Activated CD8-positive, alpha-beta T cell treated with anti-CD3 and anti-CD28 coated beads, Interleukin-2, amount 10 ng/mL, durations not matched to agents 7 days and 5 days (primary cell): ENCODE data around the gene LRSAM1. TPM values are rescaled to one million over a fixed set of nuclear protein-coding genes. Genes with fewer than 3 reads are reported as not detected.
A peak's percentile ranks its signal among the peaks of the same experiment; 100 is the strongest.

Source experiments
- ATAC-seq: fragments of 150-1000 bp; cut with Tn5 transposase; one replicate; pipeline ENCODE4 v1.10.0; 2021; ENCODE audit warnings: moderate library complexity
- CTCF ChIA-PET: fragments of 350-600 bp; sonication (Branson Sonifier 250); formaldehyde crosslinking; loops from one replicate; lab custom pipeline; 2021; ENCODE audit warnings: antibody characterized with exemption; lab: Charles Lee
- POLR2A ChIA-PET: fragments of 350-600 bp; sonication (Branson Sonifier 250); formaldehyde crosslinking; loops from one replicate; lab custom pipeline; 2021; ENCODE audit warnings: antibody characterized with exemption; lab: Charles Lee
- DNase-seq: peaks from one replicate; pipeline ENCODE4 v3.0.0-alpha.2; 2020
- H3K27ac Mint-ChIP-seq: one replicate; pipeline ENCODE4 v1.8.0; 2021; ENCODE audit warnings: mild to moderate bottlenecking, mixed read lengths
- H3K27me3 Mint-ChIP-seq: one replicate; pipeline ENCODE4 v1.8.0; 2021; ENCODE audit warnings: low read depth, mixed read lengths
- H3K36me3 Mint-ChIP-seq: one replicate; pipeline ENCODE4 v1.8.0; 2021; ENCODE audit warnings: low read depth, mixed read lengths
- H3K4me1 Mint-ChIP-seq: one replicate; pipeline ENCODE4 v1.8.0; 2021; ENCODE audit warnings: low read depth, mixed read lengths
- H3K4me3 Mint-ChIP-seq: one replicate; pipeline ENCODE4 v1.8.0; 2021; ENCODE audit warnings: mild to moderate bottlenecking, mixed read lengths
- H3K9me3 Mint-ChIP-seq: one replicate; pipeline ENCODE4 v1.8.0; 2022; ENCODE audit warnings: mixed read lengths; ENCODE audit not compliant: insufficient read depth
- total RNA-seq, 2 experiments: library from RNA; stranded (reverse); gene quantifications; one replicate each; pipeline ENCODE4 v1.2.3, GENCODE V29; 2021

Gene LRSAM1
- total RNA-seq, 2 experiments from 2014 or later: 17.8 to 18.0 TPM

DNA sequence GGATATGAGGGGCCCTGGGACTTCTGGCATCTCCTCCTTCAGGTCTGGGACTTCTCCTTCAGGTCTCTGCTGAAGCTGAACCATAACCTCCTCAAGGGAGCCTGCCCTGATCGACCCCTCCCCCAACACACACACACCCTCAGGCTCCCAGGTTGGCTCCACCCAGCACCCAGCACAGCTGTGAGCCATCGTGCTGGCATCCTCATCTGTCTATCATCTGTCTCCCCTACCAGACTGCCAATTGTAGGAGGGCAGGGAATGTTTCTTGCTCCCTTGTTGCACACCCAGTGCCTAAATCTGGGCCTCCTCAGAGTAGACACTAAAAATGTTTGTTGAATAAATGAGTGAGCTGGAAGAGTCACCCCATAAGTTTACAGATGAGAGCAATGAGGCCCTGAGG is 71.4 kb downstream of the LRSAM1 start:
- H3K27ac Mint-ChIP-seq: peak overlapping the region; percentile 10
- H3K4me3 Mint-ChIP-seq: no peak overlapping the region
- ChIA-PET POLR2A (interaction anchor here (0.6 kb wide), 1 partner anchor 25 kb away, joined by 5 read pairs; no protein-coding TSS in a partner anchor), CTCF (interaction anchor here (1.0 to 1.2 kb wide), 3 partner anchors 10 to 62 kb away, joined by 3 to 4 read pairs (median 3); no protein-coding TSS in a partner anchor)
- ATAC-seq (no peak), DNase-seq (no peak)
- peaks cover 8% of the 10 kb centered on the region for H3K9me3 Mint-ChIP-seq
- H3K36me3 Mint-ChIP-seq: peaks cover 83% of the 10 kb centered on the region
- peaks cover 21% of the 10 kb centered on the region for H3K4me1 Mint-ChIP-seq
- no peaks in the 10 kb centered on the region for H3K27me3 Mint-ChIP-seq

DNA sequence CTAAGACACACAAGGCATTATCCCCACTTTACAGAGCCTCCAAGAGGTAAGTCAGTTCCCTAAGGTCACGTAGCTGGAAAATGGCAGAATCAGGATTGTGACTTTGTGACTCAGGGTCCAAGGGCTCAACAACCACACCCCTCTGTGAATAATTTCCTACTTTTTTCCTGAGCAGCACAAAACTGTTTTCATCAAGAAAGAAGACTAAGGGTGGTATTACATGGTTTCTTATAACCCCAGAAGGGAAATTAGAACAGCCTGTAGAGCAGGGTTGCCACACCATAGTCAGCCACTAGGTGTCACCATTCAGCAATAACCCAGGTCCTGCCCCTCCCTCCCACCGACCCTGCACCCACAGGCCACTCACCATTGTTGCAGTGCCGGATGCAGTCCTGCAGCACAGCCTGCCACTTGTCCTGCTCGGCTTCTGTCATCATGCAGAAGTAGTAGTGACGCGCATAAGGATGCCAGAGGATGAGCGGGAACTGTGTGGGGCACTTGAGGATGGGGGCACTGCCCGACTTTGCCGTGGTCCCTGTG is 72.1 kb downstream of the LRSAM1 start:
- peak; percentile 60 for DNase-seq
- peaks cover 8% of the 10 kb centered on the region for H3K9me3 Mint-ChIP-seq
- no peak for ATAC-seq
- no peaks in the 10 kb centered on the region for H3K27me3 Mint-ChIP-seq
- ChIA-PET CTCF (interaction anchor here (1.0 to 1.2 kb wide), 3 partner anchors 11 to 61 kb away, joined by 3 to 4 read pairs (median 3); no protein-coding TSS in a partner anchor), POLR2A (no interaction called here)
- peaks cover 81% of the 10 kb centered on the region for H3K36me3 Mint-ChIP-seq
- peaks cover 22% of the 10 kb centered on the region for H3K4me1 Mint-ChIP-seq
- no peak overlapping the region for H3K4me3 Mint-ChIP-seq
- H3K27ac Mint-ChIP-seq: no peak overlapping the region

DNA sequence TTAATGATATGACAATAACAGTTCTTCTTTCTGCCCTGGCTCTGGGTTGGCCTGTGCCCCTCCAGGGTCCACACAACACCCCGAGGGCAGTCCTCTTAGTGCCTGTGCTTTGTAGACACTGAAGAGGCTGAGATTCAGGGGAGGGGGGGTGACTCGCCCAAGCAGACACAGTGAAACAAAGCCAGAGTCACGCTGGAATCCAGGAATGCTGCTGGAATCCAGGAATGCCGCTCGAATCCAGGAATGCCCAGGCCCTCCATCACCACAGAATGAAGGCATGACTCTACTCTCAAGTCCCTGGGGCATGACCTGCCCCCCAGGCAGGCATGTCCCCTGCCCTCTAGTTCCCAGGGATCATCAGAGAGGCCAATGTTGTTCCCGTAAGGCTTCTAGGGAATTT is 73.1 kb downstream of the LRSAM1 start:
- H3K4me1 Mint-ChIP-seq: peaks cover 26% of the 10 kb centered on the region
- H3K9me3 Mint-ChIP-seq: peaks cover 8% of the 10 kb centered on the region
- no peak for DNase-seq
- CTCF ChIA-PET: interaction anchor here (2.0 to 5.1 kb wide), 3 partner anchors 12 to 62 kb away, joined by 5 to 43 read pairs (median 13); no protein-coding TSS in a partner anchor
- POLR2A ChIA-PET: no interaction called here
- H3K4me3 Mint-ChIP-seq: no peak overlapping the region
- no peak for ATAC-seq
- H3K36me3 Mint-ChIP-seq: peaks cover 78% of the 10 kb centered on the region
- no peak overlapping the region for H3K27ac Mint-ChIP-seq
- H3K27me3 Mint-ChIP-seq: no peaks in the 10 kb centered on the region

DNA sequence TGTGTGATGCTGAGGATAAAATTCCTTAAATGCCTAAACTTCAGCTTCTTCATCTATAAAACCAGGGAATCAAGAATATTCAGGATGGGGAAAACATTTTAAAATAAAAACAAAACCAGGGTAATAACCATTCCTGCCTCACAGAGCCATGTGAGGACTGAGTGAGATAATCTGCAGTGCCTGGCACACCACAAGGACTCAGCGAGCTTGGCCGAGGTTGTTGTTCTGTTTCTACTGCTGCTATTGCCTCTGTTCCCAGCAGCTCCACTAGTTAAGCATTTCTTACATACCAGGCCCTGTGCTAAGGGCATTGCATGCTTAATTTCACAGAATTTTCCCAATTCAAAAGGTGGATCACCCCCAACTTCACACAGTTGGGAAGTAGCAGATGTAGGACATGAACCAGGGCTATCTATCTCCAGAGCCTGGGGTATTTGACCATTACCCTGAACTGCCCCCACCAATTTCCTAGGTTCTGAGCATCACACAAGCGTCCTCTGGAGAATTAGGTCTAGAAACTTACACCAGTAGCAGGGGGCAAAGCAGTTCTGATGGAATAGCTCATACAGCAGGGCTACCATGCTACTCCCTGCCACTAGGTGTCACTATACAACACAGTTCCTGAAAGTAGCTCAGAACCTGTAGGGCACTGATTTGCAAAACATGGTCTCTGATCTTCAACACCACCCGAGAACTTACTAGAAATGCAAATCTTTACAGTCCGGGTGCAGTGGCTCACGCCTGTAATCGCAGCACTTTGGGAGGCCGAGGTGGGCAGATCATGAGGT is 74.3 kb downstream of the LRSAM1 start:
- Mint-ChIP-seq H3K4me3 (no peak overlapping the region), H3K27ac (no peak overlapping the region), H3K27me3 (no peaks in the 10 kb centered on the region), H3K9me3 (peaks cover 8% of the 10 kb centered on the region), H3K4me1 (peaks cover 18% of the 10 kb centered on the region), H3K36me3 (peaks cover 77% of the 10 kb centered on the region)
- DNase-seq (peak; percentile 59), ATAC-seq (peak; percentile 50)
- CTCF ChIA-PET: interaction anchor here (0.6 to 5.1 kb wide), 30 partner anchors 8 to 396 kb away, joined by 3 to 43 read pairs (median 4); partner anchors contain the start of genes LRSAM1, RPL12 and TOR2A
- POLR2A ChIA-PET: interaction anchor here (0.6 kb wide), 1 partner anchor 9 kb away, joined by 3 read pairs; no protein-coding TSS in a partner anchor

DNA sequence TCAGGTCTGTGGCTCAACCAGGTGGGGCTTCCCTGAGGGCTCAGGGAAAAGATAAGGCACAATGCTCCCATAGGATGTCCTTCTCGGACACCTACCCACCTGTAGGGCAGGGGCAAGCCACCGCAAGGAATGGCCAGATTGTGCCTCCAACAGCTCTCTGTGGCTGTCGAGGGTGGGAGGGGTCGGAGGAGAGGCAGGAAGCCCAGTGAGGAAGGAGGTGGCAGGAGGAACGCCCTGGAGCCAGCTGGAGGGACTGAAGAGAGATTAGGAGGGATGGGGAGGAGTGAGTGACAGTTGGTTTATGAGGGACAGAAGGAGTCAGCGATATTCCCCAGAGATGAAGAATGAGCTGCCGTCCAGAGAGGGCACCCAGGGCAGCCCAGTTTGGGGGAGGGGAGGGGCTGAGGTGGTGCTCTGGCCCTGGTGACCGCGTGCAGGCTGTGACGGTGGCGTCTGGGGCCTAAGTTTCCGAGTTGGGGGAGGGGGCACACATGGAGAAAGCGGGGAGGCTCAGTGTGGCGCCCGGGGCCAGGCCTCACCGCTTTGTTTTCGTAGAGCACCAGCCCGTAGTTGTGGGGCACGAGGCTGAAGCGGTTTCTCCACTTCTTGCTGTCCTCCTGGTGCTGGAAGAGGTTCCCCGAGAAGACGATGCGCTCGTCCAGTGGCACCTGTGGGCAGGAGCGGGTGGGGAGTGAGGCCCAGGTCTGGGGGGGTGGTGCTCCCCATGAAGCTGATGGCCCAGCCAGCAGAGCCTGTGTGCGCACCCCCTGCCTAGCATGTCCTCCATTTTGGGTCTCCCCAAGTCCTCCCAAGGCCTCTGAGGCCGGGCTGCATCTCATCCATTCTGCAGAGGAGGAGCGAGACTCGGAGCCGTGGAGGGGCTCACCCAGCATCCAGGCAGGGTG is 75.6 kb downstream of the LRSAM1 start:
- H3K27me3 Mint-ChIP-seq: no peaks in the 10 kb centered on the region
- peaks cover 8% of the 10 kb centered on the region for H3K9me3 Mint-ChIP-seq
- ChIA-PET CTCF (interaction anchor here (0.8 to 5.1 kb wide), 14 partner anchors 9 to 208 kb away, joined by 3 to 43 read pairs (median 4); partner anchors contain the start of gene TOR2A), POLR2A (no interaction called here)
- peaks cover 72% of the 10 kb centered on the region for H3K36me3 Mint-ChIP-seq
- H3K4me3 Mint-ChIP-seq: no peak overlapping the region
- no peak overlapping the region for H3K27ac Mint-ChIP-seq
- DNase-seq: no peak
- no peak for ATAC-seq
- H3K4me1 Mint-ChIP-seq: peaks cover 12% of the 10 kb centered on the region

DNA sequence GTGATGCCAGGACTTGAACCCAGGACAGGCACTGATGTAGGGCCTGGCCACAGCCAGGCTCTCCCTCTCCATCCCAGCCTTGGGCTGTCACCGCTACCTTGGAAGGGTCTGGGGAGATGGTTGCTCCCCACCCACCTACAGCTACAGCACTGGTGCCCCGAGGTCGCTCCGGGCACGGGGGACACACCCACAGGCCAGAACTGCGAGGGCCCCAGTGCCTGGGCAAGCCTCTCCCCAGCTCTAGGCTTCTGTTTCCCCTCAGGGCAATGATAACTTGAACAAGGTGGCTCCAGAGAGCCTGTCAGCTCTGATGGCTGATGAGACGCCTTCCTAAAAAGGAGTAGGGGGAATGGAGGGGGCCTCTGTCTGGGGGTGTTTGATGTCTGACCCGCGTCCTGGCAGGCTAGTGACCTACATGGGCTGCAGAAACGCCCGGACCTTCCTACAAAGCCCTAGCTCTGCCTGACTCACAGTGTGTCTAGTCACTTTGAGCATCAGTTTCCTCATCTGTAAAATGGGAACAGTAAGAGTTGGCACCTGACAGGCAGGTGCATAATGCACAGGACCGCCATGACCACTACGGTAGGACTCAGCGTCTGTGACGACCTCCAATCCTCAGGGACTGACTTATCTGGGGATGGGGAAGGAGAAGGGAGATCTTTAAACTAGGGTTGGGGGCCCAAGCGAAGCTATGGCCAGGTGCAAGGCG is 76.4 kb downstream of the LRSAM1 start:
- peaks cover 69% of the 10 kb centered on the region for H3K36me3 Mint-ChIP-seq
- H3K27me3 Mint-ChIP-seq: no peaks in the 10 kb centered on the region
- peaks cover 8% of the 10 kb centered on the region for H3K9me3 Mint-ChIP-seq
- H3K4me3 Mint-ChIP-seq: no peak overlapping the region
- no peak overlapping the region for H3K27ac Mint-ChIP-seq
- H3K4me1 Mint-ChIP-seq: peaks cover 12% of the 10 kb centered on the region
- DNase-seq (no peak), ATAC-seq (no peak)
- ChIA-PET CTCF (interaction anchor here (1.2 to 5.1 kb wide), 3 partner anchors 58 to 394 kb away, joined by 3 to 43 read pairs (median 25); partner anchors contain the start of gene TOR2A), POLR2A (no interaction called here)

DNA sequence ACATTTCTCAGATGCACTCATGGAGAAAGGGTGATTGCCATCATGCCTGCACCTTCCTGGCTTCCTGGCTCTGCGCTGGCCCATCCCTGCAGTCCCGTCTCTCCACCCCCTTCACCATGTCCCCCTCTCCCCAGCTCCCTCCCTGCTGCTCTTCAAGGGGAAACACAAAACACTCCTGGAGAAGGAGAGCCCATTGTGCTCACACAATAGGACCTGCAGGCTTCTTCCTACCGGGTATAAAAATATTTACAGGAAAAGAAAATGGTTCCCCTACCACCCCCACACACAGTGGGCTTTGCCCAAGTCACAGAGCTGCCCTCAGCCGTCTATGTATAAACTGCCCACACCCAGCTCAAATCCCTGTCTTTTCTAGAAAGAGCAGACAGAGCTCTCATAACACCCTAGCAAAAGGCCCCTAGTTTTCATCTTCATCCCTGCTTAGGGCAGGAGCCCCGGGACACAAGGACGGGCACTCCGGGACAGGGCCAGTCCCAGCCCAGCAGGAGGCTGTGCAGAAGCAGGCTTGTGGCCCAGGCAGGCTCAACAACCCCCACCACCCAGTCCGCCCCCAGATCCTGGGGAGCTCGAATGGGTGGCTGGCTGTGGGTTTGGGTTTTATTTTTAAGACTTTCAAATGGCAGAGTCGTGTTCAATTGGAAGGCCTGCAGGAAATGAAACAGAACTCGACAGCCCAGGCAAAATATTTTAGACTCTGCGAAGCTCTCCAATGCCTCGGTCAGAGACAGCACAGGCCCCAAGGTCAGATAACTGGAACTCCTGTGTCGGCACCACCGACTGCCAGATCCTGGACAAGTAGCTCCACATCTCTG is 77.3 kb downstream of the LRSAM1 start:
- H3K27me3 Mint-ChIP-seq: no peaks in the 10 kb centered on the region
- H3K9me3 Mint-ChIP-seq: peaks cover 8% of the 10 kb centered on the region
- ChIA-PET POLR2A (no interaction called here), CTCF (interaction anchor here (1.2 to 5.1 kb wide), 2 partner anchors 57 to 393 kb away, joined by 3 to 43 read pairs; no protein-coding TSS in a partner anchor)
- H3K4me1 Mint-ChIP-seq: peaks cover 11% of the 10 kb centered on the region
- H3K36me3 Mint-ChIP-seq: peaks cover 60% of the 10 kb centered on the region
- DNase-seq: no peak
- H3K27ac Mint-ChIP-seq: no peak overlapping the region
- ATAC-seq: no peak
- no peak overlapping the region for H3K4me3 Mint-ChIP-seq

DNA sequence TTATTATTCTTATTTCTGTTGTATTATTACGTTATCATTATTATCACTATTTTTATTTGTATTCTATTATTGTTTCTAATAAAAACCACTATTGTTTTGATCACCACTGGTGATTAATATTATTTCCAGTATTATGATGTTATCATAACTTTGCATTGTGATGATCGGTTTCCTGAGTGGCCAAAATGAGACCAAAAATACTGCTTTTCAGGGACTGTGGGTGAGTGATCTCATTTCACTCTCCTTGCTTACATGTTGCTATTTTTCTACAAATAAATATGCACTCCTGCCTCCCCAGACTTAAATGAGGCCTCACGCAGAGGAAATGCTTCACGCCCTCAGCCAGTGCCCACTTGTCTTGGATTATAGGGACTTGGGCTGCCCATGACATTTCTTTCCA is 78.4 kb downstream of the LRSAM1 start:
- Mint-ChIP-seq H3K27ac (peak overlapping the region; percentile 43), H3K9me3 (peaks cover 8% of the 10 kb centered on the region), H3K36me3 (peaks cover 50% of the 10 kb centered on the region), H3K4me3 (no peak overlapping the region), H3K27me3 (no peaks in the 10 kb centered on the region), H3K4me1 (peaks cover 11% of the 10 kb centered on the region)
- ATAC-seq (no peak), DNase-seq (no peak)
- POLR2A ChIA-PET: no interaction called here
- CTCF ChIA-PET: interaction anchor here (5.1 kb wide), 1 partner anchor 56 kb away, joined by 43 read pairs; no protein-coding TSS in a partner anchor

DNA sequence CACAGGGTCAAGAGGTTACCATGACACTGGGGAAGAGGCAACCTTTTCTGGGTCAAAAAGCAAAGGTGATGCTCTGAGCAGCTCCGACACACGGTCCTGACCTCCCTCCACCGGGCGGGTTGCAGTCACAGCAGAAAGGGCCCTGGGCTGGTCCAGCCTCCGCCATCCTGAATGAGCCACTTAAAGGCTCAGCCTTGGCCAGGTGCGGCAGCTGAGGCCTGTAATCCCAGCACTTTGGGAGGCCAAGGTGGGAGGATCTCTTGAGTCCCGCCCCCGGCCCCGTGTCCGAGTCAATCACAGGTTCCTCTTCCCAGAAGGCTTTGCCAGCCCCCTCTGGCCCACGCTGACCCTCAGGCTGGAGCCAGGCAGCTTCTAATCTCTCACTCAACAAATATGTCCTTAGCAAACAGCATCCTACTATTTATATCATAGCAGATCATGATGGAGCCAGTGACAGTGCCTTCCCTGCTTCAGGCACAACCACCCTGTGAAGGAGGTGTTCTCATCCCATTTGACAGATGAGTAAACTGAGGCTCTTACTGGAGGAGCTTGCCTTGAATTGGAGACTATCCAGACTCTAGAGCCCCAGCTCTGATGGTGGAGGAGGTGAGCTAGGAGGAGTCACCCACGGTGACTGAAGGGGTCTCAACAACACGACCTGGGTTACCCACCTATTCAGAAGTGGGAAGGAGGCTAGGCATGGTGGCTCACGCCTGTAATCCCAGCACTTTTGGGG is 79.1 kb downstream of the LRSAM1 start:
- ChIA-PET CTCF (no interaction called here), POLR2A (no interaction called here)
- Mint-ChIP-seq H3K27ac (no peak overlapping the region), H3K4me3 (no peak overlapping the region), H3K9me3 (peaks cover 3% of the 10 kb centered on the region), H3K4me1 (peaks cover 11% of the 10 kb centered on the region), H3K27me3 (no peaks in the 10 kb centered on the region), H3K36me3 (peaks cover 43% of the 10 kb centered on the region)
- no peak for DNase-seq
- ATAC-seq: no peak

DNA sequence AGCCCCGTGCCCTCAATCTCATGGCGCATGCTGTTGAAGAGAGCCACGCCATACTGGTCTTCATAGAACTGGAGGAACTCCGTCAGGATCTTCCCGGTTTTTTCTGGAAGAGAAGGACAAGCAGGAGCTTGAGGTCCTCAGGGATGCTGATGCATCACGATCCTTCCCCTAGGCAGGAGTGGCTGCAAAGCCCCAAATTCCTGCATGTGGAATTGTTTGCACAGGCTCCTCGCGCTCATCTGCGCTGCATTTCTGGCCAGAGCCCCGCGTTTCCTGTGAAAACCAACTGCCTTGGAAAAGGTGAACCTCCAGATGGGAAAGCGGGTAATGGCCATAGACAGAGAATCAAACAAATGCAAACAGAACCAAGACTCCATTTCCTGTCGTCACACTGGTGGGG is 80.4 kb downstream of the LRSAM1 start:
- H3K36me3 Mint-ChIP-seq: peaks cover 31% of the 10 kb centered on the region

More for the DNA sequence above, 80.4 kb downstream of the LRSAM1 start:
- CTCF ChIA-PET: interaction anchor here (0.9 kb wide), 1 partner anchor 188 kb away, joined by 3 read pairs; no protein-coding TSS in a partner anchor
- no peak overlapping the region for H3K27ac Mint-ChIP-seq
- no peak overlapping the region for H3K4me3 Mint-ChIP-seq
- H3K9me3 Mint-ChIP-seq: no peaks in the 10 kb centered on the region
- no peaks in the 10 kb centered on the region for H3K27me3 Mint-ChIP-seq
- DNase-seq (no peak), ATAC-seq (no peak)
- POLR2A ChIA-PET: no interaction called here
- H3K4me1 Mint-ChIP-seq: peaks cover 11% of the 10 kb centered on the region
